CD4-positive, CD25-positive, alpha-beta regulatory T cell (primary cell): ENCODE data around the gene CNEP1R1. TPM values are rescaled to one million over a fixed set of nuclear protein-coding genes. Genes with fewer than 3 reads are reported as not detected.
"Not testable (repeated sequence)": the region's sequence is repeated elsewhere in the genome, so short reads cannot be mapped to it uniquely, and the experiment has no call there.

Source experiments
- ATAC-seq, 2 donors: fragments of 150-1000 bp; cut with Tn5 transposase; one replicate each; pipeline ENCODE4 v1.10.0; 2021; ENCODE audit warnings: low read depth in 2 of 2, moderate number of reproducible peaks in 2 of 2, moderate library complexity in 1 of 2
- DNase-seq, 3 donors: peaks; one replicate each; pipeline versions ENCODE4 v3.0.0 to v3.0.0-alpha.2; 2012 to 2022; ENCODE audit warnings: mixed read lengths in 1 of 3
- H3K27ac ChIP-seq: one replicate; pipeline ENCODE4 v1.7.0; 2013; ENCODE audit warnings: mild to moderate bottlenecking, low read length; ENCODE audit not compliant: insufficient read depth, poor library complexity, severe bottlenecking
- H3K27me3 ChIP-seq: one replicate; pipeline ENCODE4 v1.7.0; 2013; ENCODE audit warnings: low read length; ENCODE audit not compliant: control insufficient read depth, insufficient read depth
- H3K36me3 ChIP-seq: one replicate; pipeline ENCODE4 v1.7.0; 2013; ENCODE audit warnings: mild to moderate bottlenecking, low read length, moderate library complexity; ENCODE audit not compliant: control insufficient read depth, insufficient read depth
- H3K4me1 ChIP-seq: 2 replicates; pipeline ENCODE4 v1.7.0; 2013; ENCODE audit warnings: mild to moderate bottlenecking, low read length; ENCODE audit not compliant: insufficient read depth, control insufficient read depth, poor library complexity, severe bottlenecking
- H3K4me3 ChIP-seq: one replicate; pipeline ENCODE4 v1.7.0; 2013; ENCODE audit warnings: low read depth, mild to moderate bottlenecking, low read length, moderate library complexity
- H3K9me3 ChIP-seq, 2 experiments: 1 replicate in 1 of 2; 2 replicates in 1 of 2; pipeline ENCODE4 v1.7.0; 2013; ENCODE audit warnings: low read length in 2 of 2, mild to moderate bottlenecking in 1 of 2, moderate library complexity in 1 of 2; ENCODE audit not compliant: control insufficient read depth in 2 of 2
- H3K27ac Mint-ChIP-seq, 3 donors: one replicate each; pipeline ENCODE4 v1.8.0; 2020 to 2022; ENCODE audit warnings: mild to moderate bottlenecking in 3 of 3, mixed read lengths in 3 of 3, moderate library complexity in 2 of 3
- H3K27me3 Mint-ChIP-seq: one replicate; pipeline ENCODE4 v1.8.0; 2022; ENCODE audit warnings: mild to moderate bottlenecking, mixed read lengths
- H3K36me3 Mint-ChIP-seq: one replicate; pipeline ENCODE4 v1.8.0; 2020; ENCODE audit warnings: mixed read lengths
- H3K4me1 Mint-ChIP-seq, 4 donors: one replicate each; pipeline ENCODE4 v1.8.0; 2020 to 2022; ENCODE audit warnings: mixed read lengths in 4 of 4, mild to moderate bottlenecking in 1 of 4
- H3K4me3 Mint-ChIP-seq, 4 donors: one replicate each; pipeline ENCODE4 v1.8.0; 2020 to 2022; ENCODE audit warnings: mild to moderate bottlenecking in 4 of 4, mixed read lengths in 4 of 4, moderate library complexity in 3 of 4
- H3K9me3 Mint-ChIP-seq, 7 donors: one replicate each; pipeline ENCODE4 v1.8.0; 2020 to 2022; ENCODE audit warnings: mixed read lengths in 7 of 7, mild to moderate bottlenecking in 3 of 7, moderate library complexity in 2 of 7
- polyA plus RNA-seq, 4 donors: library from polyadenylated mRNA; unstranded; fragments of 300-500 nt; fragmentation: Illumina TruSeq; gene quantifications; one replicate each; pipeline ENCODE4 v1.2.3, GENCODE V29; 2021
- total RNA-seq: library from RNA; stranded (reverse); gene quantifications from one replicate; pipeline ENCODE4 v1.2.3, GENCODE V29; 2022

Gene CNEP1R1
- total and polyA plus RNA-seq, 5 donors from 2014 or later = 16.8 to 36.6 (median 21.6) TPM

GRCh38 chr16:50006964-50007363 lies 18.1 kb upstream of the CNEP1R1 start:
- no peaks in the 10 kb centered on the region for H3K4me1 ChIP-seq
- no peak for ATAC-seq

GRCh38 chr16:50007744-50008143 lies 17.3 kb upstream of the CNEP1R1 start:
- Mint-ChIP-seq H3K9me3 (peaks cover 0 to 5% (median 2%) of the 10 kb centered on the region in 7 donors), H3K27ac (no peak overlapping the region), H3K4me3 (no peak overlapping the region), H3K36me3 (no peaks in the 10 kb centered on the region), H3K4me1 (no peaks in the 10 kb centered on the region), H3K27me3 (peaks cover 22% of the 10 kb centered on the region)
- Histone ChIP-seq H3K27ac (no peak overlapping the region), H3K9me3 (no peaks in the 10 kb centered on the region), H3K4me3 (no peak overlapping the region), H3K27me3 (peaks cover 5% of the 10 kb centered on the region), H3K36me3 (no peaks in the 10 kb centered on the region), H3K4me1 (no peaks in the 10 kb centered on the region)
- no peak for DNase-seq
- ATAC-seq = no peak

More at GRCh38 chr16:50006964-50007363, 18.1 kb upstream of the CNEP1R1 start:
- DNase-seq = no peak
- peaks cover 28% of the 10 kb centered on the region for H3K27me3 Mint-ChIP-seq
- Histone ChIP-seq H3K27me3 (peaks cover 8% of the 10 kb centered on the region), H3K36me3 (no peaks in the 10 kb centered on the region), H3K27ac (no peak overlapping the region), H3K9me3 (no peaks in the 10 kb centered on the region), H3K4me3 (no peak overlapping the region)
- H3K27ac Mint-ChIP-seq = no peak overlapping the region
- no peaks in the 10 kb centered on the region for H3K4me1 Mint-ChIP-seq
- H3K9me3 Mint-ChIP-seq = peaks cover 0 to 6% (median 2%) of the 10 kb centered on the region in 7 donors
- H3K4me3 Mint-ChIP-seq = no peak overlapping the region
- no peaks in the 10 kb centered on the region for H3K36me3 Mint-ChIP-seq

- H3K27ac ChIP-seq = no peak overlapping the region
- no peaks in the 10 kb centered on the region for H3K4me1 ChIP-seq
- Mint-ChIP-seq H3K27me3 (peaks cover 16% of the 10 kb centered on the region), H3K27ac (no peak overlapping the region), H3K36me3 (no peaks in the 10 kb centered on the region), H3K4me3 (no peak overlapping the region), H3K9me3 (peaks cover 0 to 7% (median 0%) of the 10 kb centered on the region in 7 donors), H3K4me1 (no peaks in the 10 kb centered on the region)
- DNase-seq = no peak
- H3K4me3 ChIP-seq = no peak overlapping the region
- H3K36me3 ChIP-seq = no peaks in the 10 kb centered on the region
- peaks cover 2% of the 10 kb centered on the region for H3K27me3 ChIP-seq
- no peak for ATAC-seq
- no peaks in the 10 kb centered on the region for H3K9me3 ChIP-seq
These were observed 14.8 kb upstream of the CNEP1R1 start for GRCh38 chr16:50010212-50010611.

- Mint-ChIP-seq H3K27ac (no peak overlapping the region), H3K4me3 (no peak overlapping the region), H3K27me3 (peaks cover 5% of the 10 kb centered on the region), H3K36me3 (no peaks in the 10 kb centered on the region), H3K4me1 (no peaks in the 10 kb centered on the region), H3K9me3 (peaks cover 0 to 5% (median 0%) of the 10 kb centered on the region in 7 donors)
- Histone ChIP-seq H3K9me3 (no peaks in the 10 kb centered on the region), H3K4me1 (no peaks in the 10 kb centered on the region), H3K27me3 (peaks cover 2% of the 10 kb centered on the region), H3K4me3 (no peak overlapping the region), H3K27ac (no peak overlapping the region), H3K36me3 (no peaks in the 10 kb centered on the region)
- ATAC-seq = no peak
- no peak for DNase-seq
These were observed 13.3 kb upstream of the CNEP1R1 start for GRCh38 chr16:50011707-50012106.

- Histone ChIP-seq H3K27me3 (no peaks in the 10 kb centered on the region), H3K27ac (no peak overlapping the region), H3K36me3 (no peaks in the 10 kb centered on the region), H3K9me3 (no peaks in the 10 kb centered on the region), H3K4me3 (no peak overlapping the region), H3K4me1 (no peaks in the 10 kb centered on the region)
- H3K27me3 Mint-ChIP-seq = peaks cover 5% of the 10 kb centered on the region
- H3K4me1 Mint-ChIP-seq = no peaks in the 10 kb centered on the region
- H3K4me3 Mint-ChIP-seq = no peak overlapping the region
- no peak for DNase-seq
- ATAC-seq = no peak
- H3K27ac Mint-ChIP-seq = no peak overlapping the region
- H3K36me3 Mint-ChIP-seq = no peaks in the 10 kb centered on the region
- H3K9me3 Mint-ChIP-seq = peaks cover 0 to 5% (median 0%) of the 10 kb centered on the region in 7 donors
These were observed 12.8 kb upstream of the CNEP1R1 start for GRCh38 chr16:50012182-50012581.

GRCh38 chr16:50014211-50014610 lies 10.8 kb upstream of the CNEP1R1 start:
- not testable (repeated sequence) for H3K27me3 ChIP-seq, H3K4me1 Mint-ChIP-seq, H3K36me3 ChIP-seq, H3K36me3 Mint-ChIP-seq, H3K9me3 Mint-ChIP-seq, DNase-seq, H3K4me1 ChIP-seq, H3K27ac ChIP-seq, H3K4me3 Mint-ChIP-seq, H3K27ac Mint-ChIP-seq, ATAC-seq, H3K9me3 ChIP-seq, H3K4me3 ChIP-seq
- peaks cover 10% of the 10 kb centered on the region for H3K27me3 Mint-ChIP-seq

GRCh38 chr16:50015631-50016030 lies 9.4 kb upstream of the CNEP1R1 start:
- ATAC-seq = no peak
- Mint-ChIP-seq H3K27ac (no peak overlapping the region), H3K27me3 (peaks cover 11% of the 10 kb centered on the region), H3K4me1 (no peaks in the 10 kb centered on the region), H3K9me3 (peaks cover 0 to 3% (median 0%) of the 10 kb centered on the region in 7 donors), H3K4me3 (no peak overlapping the region), H3K36me3 (no peaks in the 10 kb centered on the region)
- Histone ChIP-seq H3K4me3 (no peak overlapping the region), H3K36me3 (no peaks in the 10 kb centered on the region), H3K27ac (no peak overlapping the region), H3K27me3 (no peaks in the 10 kb centered on the region), H3K9me3 (no peaks in the 10 kb centered on the region), H3K4me1 (no peaks in the 10 kb centered on the region)
- DNase-seq = no peak

GRCh38 chr16:50017553-50017952 lies 7.5 kb upstream of the CNEP1R1 start:
- Histone ChIP-seq H3K27ac (no peak overlapping the region), H3K4me1 (no peaks in the 10 kb centered on the region), H3K27me3 (peaks cover 10% of the 10 kb centered on the region), H3K36me3 (no peaks in the 10 kb centered on the region), H3K9me3 (no peaks in the 10 kb centered on the region), H3K4me3 (no peak overlapping the region)
- H3K9me3 Mint-ChIP-seq = peaks cover 0 to 3% (median 0%) of the 10 kb centered on the region in 7 donors
- H3K4me3 Mint-ChIP-seq = no peak overlapping the region
- peaks cover 11% of the 10 kb centered on the region for H3K27me3 Mint-ChIP-seq
- H3K27ac Mint-ChIP-seq = no peak overlapping the region
- H3K4me1 Mint-ChIP-seq = peaks cover 0 to 4% (median 0%) of the 10 kb centered on the region in 4 donors
- ATAC-seq = no peak
- no peak for DNase-seq
- no peaks in the 10 kb centered on the region for H3K36me3 Mint-ChIP-seq
